ENCODE data around the gene PCDHGA1.

The PCDHGA1 gene

DNA sequence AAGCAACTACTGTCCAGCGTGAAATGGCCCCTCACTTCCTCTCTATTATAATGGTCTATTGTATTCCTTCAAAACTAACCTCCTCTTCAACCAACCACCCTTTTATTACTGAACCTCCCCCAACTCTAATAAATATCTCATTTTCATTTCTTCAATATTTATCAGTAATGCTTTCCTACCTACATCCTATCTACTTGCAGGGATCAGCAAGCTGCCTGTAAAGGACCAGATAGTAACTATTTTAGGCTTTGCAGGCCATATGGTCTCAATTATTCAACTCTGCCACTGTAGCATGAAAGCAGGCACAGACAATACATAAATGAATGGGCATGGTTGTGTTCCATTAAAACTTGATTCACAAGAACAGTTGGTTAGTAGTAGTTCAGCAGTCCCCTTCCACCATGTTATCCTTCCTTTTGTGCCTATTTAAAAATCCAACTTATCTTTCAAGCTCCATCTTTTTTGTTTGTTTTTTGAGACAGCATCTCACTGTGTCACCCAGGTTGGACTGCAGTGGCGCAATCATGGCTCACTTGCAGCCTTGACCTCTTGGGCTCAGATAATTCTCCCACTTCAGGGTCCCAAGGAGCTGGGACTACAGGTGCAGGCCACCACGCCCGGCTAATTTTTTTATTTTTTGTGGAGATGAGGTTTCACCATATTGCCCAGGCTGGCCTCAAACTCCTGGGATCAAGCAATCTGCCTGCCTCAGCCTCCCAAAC lies 204.3 kb downstream of the PCDHGA1 start:
- no peak for DNase-seq (ENCODE audit: low spot score)

DNA sequence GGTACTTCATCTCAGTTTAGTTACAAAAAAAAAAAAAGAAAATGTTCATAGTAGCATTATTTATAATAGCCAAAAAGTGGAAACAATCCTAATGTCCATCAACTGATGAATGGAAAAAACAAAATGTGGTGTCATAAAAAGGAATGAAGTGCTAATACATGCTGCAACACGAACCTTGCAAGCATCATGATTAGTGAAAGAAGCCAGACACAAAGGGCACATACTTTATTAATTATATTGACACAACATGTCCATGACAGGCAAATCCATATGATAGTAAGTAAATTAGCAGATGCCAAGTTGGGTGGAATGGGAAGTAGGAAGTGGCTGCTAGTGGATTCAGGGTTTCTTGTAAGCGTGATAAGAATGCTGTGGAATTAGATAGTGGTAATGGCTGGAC lies 212.7 kb downstream of the PCDHGA1 start:
- DNase-seq (ENCODE audit: low spot score): no peak

DNA sequence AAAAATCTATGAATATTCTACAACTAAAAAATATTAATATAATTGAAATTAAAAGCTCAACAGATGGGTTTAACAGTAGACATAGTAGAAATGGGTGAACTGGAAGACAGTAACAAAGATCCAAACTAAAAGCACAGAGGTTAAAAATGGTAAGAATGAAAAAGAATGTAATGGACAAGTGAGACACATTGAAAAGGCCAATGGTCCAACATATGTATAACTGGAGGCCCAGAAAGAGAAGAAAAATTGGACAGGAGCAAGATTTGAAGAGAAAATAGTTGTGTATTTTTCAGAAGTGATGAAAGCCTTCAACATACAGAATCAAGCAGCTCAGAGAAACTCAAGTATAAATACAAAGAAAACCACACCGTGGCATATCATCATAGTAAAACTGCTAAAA lies 217.2 kb downstream of the PCDHGA1 start:
- no peak for DNase-seq (ENCODE audit: low spot score)

DNA sequence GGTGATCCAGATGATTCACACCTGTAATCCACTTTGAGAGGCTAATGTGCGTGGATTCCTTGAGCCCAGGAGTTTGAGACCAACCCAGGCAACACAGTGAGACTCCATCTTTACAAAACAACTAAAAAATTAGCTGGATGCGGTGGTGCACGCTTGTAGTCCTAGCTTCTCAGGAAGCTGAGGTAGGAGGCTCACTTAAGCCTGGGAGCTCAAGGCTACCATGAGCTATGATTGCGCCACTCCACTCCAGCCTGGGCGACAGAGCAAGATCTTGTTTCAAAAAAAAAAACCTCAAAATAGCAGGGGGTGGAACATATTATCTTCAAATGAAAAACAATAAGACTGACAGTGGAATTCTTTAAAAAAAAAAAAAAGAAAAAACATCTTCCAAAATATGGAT lies 217.6 kb downstream of the PCDHGA1 start:
- no peak for DNase-seq (ENCODE audit: low spot score)

DNA sequence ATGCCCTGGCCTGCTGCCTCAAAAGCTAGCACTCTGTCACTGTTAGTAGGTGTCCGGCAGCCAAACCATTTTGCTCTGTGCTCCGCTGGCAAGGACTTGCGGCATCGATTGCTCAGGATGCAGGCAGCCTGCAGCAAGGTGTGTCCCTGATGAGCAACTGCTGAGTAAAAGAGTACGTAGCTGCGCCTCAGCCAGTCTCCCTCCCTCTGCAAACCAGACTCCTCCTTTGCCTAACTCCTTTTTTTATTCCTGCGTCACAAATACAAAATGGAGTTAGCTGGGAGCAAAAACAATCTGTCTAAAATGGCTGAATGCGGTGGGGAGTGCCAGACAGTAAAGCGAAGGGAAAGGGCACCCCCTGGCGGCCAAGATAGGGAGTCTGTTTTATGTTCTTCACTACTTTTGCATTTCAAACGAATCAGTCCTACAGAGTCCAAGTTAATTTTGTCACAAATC lies 227.4 kb downstream of the PCDHGA1 start:
- peak; percentile 96 for DNase-seq (ENCODE audit: low spot score)

DNA sequence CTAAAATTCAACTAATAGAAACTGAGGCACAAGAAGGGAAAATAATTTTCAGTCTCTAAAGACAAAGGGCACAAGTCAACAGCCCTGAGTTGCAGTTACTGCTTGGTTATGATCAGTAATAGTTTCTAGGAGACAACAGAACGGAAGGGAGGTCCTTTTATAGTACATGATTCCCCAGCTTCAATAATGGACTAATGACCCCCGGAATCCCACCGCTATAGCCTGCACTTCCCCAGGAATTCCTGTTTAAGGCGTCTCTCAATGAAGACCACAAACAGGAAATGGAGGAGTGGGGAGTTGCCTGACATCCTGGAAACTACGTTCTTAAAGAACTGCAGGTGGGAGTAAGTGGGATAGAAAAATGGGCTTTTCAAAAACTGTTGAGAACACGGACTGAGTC lies 227.8 kb downstream of the PCDHGA1 start:
- no peak for DNase-seq (ENCODE audit: low spot score)

DNA sequence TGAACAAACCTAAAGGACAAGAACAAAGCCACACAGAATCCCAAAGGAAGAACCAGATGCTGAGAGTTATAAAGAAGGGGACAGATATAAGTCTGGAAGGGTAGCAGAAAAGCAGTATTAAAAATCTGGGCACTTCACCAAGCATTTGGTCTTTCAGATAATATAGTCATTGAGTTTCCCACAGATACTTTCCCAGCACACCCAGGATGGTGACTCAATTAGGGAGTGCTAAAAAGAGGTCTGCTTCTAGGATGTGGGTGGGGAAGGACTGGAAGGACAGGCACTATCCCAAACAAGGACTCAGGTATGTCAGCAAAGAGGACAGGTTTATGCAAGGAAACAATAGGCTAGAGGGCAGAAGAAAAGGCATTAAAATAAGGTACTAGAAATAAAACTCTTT lies 229.1 kb downstream of the PCDHGA1 start:
- no peak for DNase-seq (ENCODE audit: low spot score)

DNA sequence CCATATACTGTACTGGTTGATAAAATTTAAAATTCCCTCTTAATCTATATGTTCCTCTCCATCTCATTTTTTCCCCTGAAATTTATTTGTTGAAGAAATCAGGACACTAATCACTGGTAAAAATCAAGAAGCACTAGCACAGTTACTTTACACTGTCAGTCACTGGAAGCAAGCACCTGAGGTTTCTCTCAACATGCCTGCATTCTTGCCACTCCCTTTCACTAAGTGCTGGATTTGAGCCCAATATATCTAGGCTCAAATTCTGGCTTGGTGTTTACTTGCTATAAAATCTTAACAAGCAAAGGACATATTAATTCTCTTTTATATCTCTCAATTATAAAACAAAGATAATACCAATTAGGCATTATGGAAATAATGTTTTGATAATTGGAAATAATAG lies 229.8 kb downstream of the PCDHGA1 start:
- DNase-seq (ENCODE audit: low spot score): no peak

DNA sequence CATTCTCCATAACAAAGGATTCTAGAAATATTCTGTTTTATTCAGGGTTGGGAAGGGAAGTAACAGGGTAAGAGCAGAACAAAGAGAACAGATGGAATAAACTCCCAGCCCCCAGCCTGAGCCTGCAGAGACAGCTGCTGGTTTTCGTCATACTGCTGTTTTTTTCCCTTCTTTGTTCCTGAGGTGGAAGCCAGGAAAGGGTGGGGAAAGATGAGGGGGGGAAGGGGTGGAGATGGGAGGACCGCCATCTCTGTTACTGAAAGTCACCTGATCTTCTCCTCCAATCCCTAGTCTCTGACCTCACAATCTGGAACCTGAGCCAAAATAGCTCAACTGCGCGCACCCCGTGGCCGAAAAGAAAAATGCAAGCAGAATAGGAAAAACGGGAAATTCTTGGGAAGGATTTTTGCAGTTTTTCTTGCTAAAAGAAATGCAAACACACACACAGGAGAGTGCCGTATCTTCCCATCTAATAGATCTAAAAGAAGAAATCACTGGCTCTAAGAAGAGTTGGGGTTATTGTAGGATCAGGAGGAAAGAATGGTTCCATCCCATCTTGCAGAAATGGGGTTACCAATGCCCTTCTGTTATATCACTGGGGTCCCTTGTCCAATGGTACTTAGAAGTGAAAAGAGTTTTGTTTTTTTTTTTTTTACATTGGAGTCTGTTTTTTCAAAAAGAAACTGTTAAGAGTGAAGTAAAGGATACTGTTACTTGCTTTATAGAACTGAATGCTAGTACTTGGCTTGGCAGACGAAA lies 230.6 kb downstream of the PCDHGA1 start:
- DNase-seq (ENCODE audit: low spot score): peak; percentile 95
